GM23338 (cell line): ENCODE results near the gene COX4I2. TPM values are rescaled to one million over a fixed set of nuclear protein-coding genes. Genes with fewer than 3 reads are reported as not detected.

Experiments used
- ATAC-seq: fragments of 200-7000 bp; cut with Tn5 transposase; 3 replicates; pipeline ENCODE4 v1.9.1; 2020
- DNase-seq: peaks from one replicate; pipeline ENCODE4 v3.0.0-alpha.2; 2015; ENCODE audit warnings: low spot score
- H2AFZ ChIP-seq: fragments of 200-600 bp; sonication (generic); 2 replicates; pipeline ENCODE4 v1.8.0; 2016; ENCODE audit warnings: antibody characterized with exemption, mild to moderate bottlenecking, moderate library complexity
- H3F3A ChIP-seq: fragments of 200-600 bp; sonication (generic); replicated peaks from 2 replicates; pipeline ENCODE4 v1.8.0; 2017; ENCODE audit warnings: antibody characterized with exemption, mixed run types, low read depth
- H3K27ac ChIP-seq: fragments of 200-600 bp; sonication (generic); 2 replicates; pipeline ENCODE4 v1.6.1; 2016; ENCODE audit warnings: low read depth
- H3K27me3 ChIP-seq: fragments of 200-600 bp; sonication (generic); 2 replicates; pipeline ENCODE4 v1.8.0; 2016; ENCODE audit warnings: mild to moderate bottlenecking, mixed run types, moderate library complexity; ENCODE audit not compliant: insufficient read depth
- H3K36me3 ChIP-seq: fragments of 200-600 bp; sonication (generic); 2 replicates; pipeline ENCODE4 v1.8.0; 2016; ENCODE audit warnings: mild to moderate bottlenecking; ENCODE audit not compliant: insufficient read depth
- H3K4me1 ChIP-seq: fragments of 200-600 bp; sonication (generic); 2 replicates; pipeline ENCODE4 v1.8.0; 2016; ENCODE audit warnings: mild to moderate bottlenecking, moderate library complexity; ENCODE audit not compliant: insufficient read depth
- H3K4me2 ChIP-seq: fragments of 200-600 bp; sonication (generic); 2 replicates; pipeline ENCODE4 v1.7.1; 2017; ENCODE audit warnings: mixed run types
- H3K4me3 ChIP-seq: fragments of 200-600 bp; sonication (generic); 2 replicates; pipeline ENCODE4 v1.6.1; 2016; ENCODE audit warnings: mixed run types
- H3K79me2 ChIP-seq: fragments of 200-600 bp; sonication (generic); replicated peaks from 2 replicates; pipeline ENCODE4 v1.8.0; 2017; ENCODE audit warnings: mild to moderate bottlenecking; ENCODE audit not compliant: insufficient read depth
- H3K9me2 ChIP-seq: fragments of 200-600 bp; sonication (generic); 2 replicates; pipeline ENCODE4 v1.8.0; 2017; ENCODE audit not compliant: insufficient read depth
- H4K20me1 ChIP-seq: fragments of 200-600 bp; sonication (generic); replicated peaks from 2 replicates; pipeline ENCODE4 v1.8.0; 2017; ENCODE audit warnings: mild to moderate bottlenecking; ENCODE audit not compliant: insufficient read depth
- H3K27ac Mint-ChIP-seq: 2 replicates; pipeline ENCODE4 v1.8.0; 2020; ENCODE audit warnings: inconsistent platforms, mild to moderate bottlenecking, moderate library complexity, mixed read lengths
- H3K27me3 Mint-ChIP-seq: 3 replicates; pipeline ENCODE4 v1.8.0; 2022; ENCODE audit warnings: low read depth, mild to moderate bottlenecking, moderate library complexity, mixed read lengths, inconsistent platforms; ENCODE audit not compliant: insufficient read depth, poor library complexity
- H3K36me3 Mint-ChIP-seq: 3 replicates; pipeline ENCODE4 v1.8.0; 2021; ENCODE audit warnings: low read depth, mild to moderate bottlenecking, inconsistent platforms, moderate library complexity, mixed read lengths
- H3K4me1 Mint-ChIP-seq: 3 replicates; pipeline ENCODE4 v1.8.0; 2020; ENCODE audit warnings: mild to moderate bottlenecking, inconsistent platforms, mixed read lengths
- H3K4me3 Mint-ChIP-seq: 3 replicates; pipeline ENCODE4 v1.8.0; 2021; ENCODE audit warnings: moderate library complexity, mild to moderate bottlenecking, inconsistent platforms, mixed read lengths
- H3K9me3 Mint-ChIP-seq: 3 replicates; pipeline ENCODE4 v1.8.0; 2020; ENCODE audit warnings: moderate library complexity, mild to moderate bottlenecking, inconsistent platforms, mixed read lengths
- CTCF ChIP-seq, 2 experiments: fragments of 200-600 bp in 1 of 2; sonication (generic) in 1 of 2; conservative IDR thresholded peaks; 2 replicates each; pipeline versions ENCODE4 v1.5.1 to v1.6.1; 2016 to 2017; ENCODE audit warnings: antibody characterized with exemption in 2 of 2, low read depth in 2 of 2, mild to moderate bottlenecking in 2 of 2, moderate library complexity in 1 of 2
- ETS1 ChIP-seq: IDR thresholded peaks from 2 replicates; pipeline ENCODE4 v1.6.1; 2016; ENCODE audit warnings: antibody characterized with exemption
- REST ChIP-seq: IDR thresholded peaks from one replicate; pipeline ENCODE4 v1.6.1; 2018; ENCODE audit warnings: antibody characterized with exemption; ENCODE audit not compliant: unreplicated experiment
- STAT1 ChIP-seq: IDR thresholded peaks from one replicate; pipeline ENCODE4 v1.6.1; 2016; ENCODE audit warnings: antibody characterized with exemption; ENCODE audit not compliant: unreplicated experiment
- ZNF331 ChIP-seq: fragments of 250-450 bp; sonication (Bioruptor Pico); IDR thresholded peaks from 2 replicates; pipeline ENCODE4 v1.5.0; 2020; ENCODE audit warnings: low read depth, mild to moderate bottlenecking, moderate library complexity
- polyA plus RNA-seq: library from polyadenylated mRNA; unstranded; fragments of >200 nt; fragmentation: Nextera tagmentation; extraction: Ambion mirVana; gene quantifications from 2 replicates; pipeline ENCODE4 v1.2.1, GENCODE V29; 2016
- total RNA-seq: library from RNA; depleted of rRNA; stranded (reverse); fragments of >200 nt; shearing (Covaris generic); gene quantifications from 2 replicates; pipeline ENCODE4 v1.2.3, GENCODE V29; 2014

COX4I2 gene
- total and polyA plus RNA-seq, 2 experiments from 2014 or later: 0.63 TPM; not detected in 1

- no peak for TF ChIP-seq CTCF (conservative IDR thresholded peaks at IDR 0.05; ENCODE audit: low read depth in 2 of 2)
- no peak for TF ChIP-seq REST
- no peak for TF ChIP-seq ETS1
- TF ChIP-seq STAT1: no peak
Measured at GRCh38 chr20:31670371-31671228, 32.9 kb downstream of the COX4I2 start (continued).

DNA sequence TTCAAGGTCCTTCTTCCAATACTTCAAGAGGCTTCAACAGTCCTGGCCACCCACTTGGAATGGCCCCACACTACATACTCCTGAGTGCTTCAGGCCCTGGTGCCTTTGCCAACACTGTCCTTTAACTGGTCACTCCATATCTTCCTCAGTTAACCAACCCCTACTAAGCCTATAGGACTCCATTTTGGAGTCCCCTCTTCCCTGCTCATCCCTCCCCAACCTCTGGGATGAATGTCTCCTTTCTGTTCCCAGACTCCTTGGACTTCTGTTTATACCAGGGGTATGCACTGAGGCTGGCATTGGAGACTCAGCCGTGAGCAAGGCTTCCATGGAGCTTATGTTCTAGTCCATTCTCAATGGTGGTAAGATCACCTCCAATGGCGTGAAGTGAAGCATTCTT is 33.6 kb downstream of the COX4I2 start:
- no peaks in the 10 kb centered on the region for H3K27me3 ChIP-seq
- H3K79me2 ChIP-seq: peaks cover 20% of the 10 kb centered on the region
- H3K27ac ChIP-seq: no peak overlapping the region
- Mint-ChIP-seq H3K27ac (no peak overlapping the region), H3K4me3 (no peak overlapping the region), H3K9me3 (no peaks in the 10 kb centered on the region), H3K36me3 (peaks cover 11% of the 10 kb centered on the region), H3K27me3 (peaks cover 6% of the 10 kb centered on the region), H3K4me1 (peaks cover 18% of the 10 kb centered on the region)
- no peaks in the 10 kb centered on the region for H3K9me2 ChIP-seq
- H2AFZ ChIP-seq: no peak overlapping the region
- peaks cover 3% of the 10 kb centered on the region; the same call in 1 of the 2 replicates for H3K36me3 ChIP-seq
- ATAC-seq (no peak), DNase-seq (no peak)
- no peak for TF ChIP-seq ZNF331 (CRISPR knock-in tag)
- no peak overlapping the region for H3K4me3 ChIP-seq
- H3K4me1 ChIP-seq: peaks cover 3% of the 10 kb centered on the region; the same call in 1 of the 2 replicates
- H4K20me1 ChIP-seq: peaks cover 18% of the 10 kb centered on the region
- H3F3A ChIP-seq: peaks cover 27% of the 10 kb centered on the region
- no peak overlapping the region for H3K4me2 ChIP-seq
